HFFc6 (cell line): ENCODE results near the gene TMSB10. TPM values are rescaled to one million over a fixed set of nuclear protein-coding genes. Genes with fewer than 3 reads are reported as not detected.

Experiments
- DNase-seq: peaks from one replicate; pipeline ENCODE4 v3.0.0-alpha.2; 2018
- H3K27ac Mint-ChIP-seq: 2 replicates; pipeline ENCODE4 v1.8.0; 2020; ENCODE audit warnings: mild to moderate bottlenecking, mixed read lengths
- H3K27me3 Mint-ChIP-seq: 2 replicates; pipeline ENCODE4 v1.8.0; 2021; ENCODE audit warnings: mild to moderate bottlenecking, moderate library complexity, mixed read lengths; ENCODE audit not compliant: insufficient read depth
- H3K36me3 Mint-ChIP-seq: 2 replicates; pipeline ENCODE4 v1.8.0; 2021; ENCODE audit warnings: low read depth, mixed read lengths
- H3K4me1 Mint-ChIP-seq: 2 replicates; pipeline ENCODE4 v1.8.0; 2020; ENCODE audit warnings: low read depth, mixed read lengths
- H3K4me3 Mint-ChIP-seq: 2 replicates; pipeline ENCODE4 v1.8.0; 2020; ENCODE audit warnings: mild to moderate bottlenecking, moderate library complexity, mixed read lengths
- H3K9me3 Mint-ChIP-seq: 2 replicates; pipeline ENCODE4 v1.8.0; 2020; ENCODE audit warnings: mild to moderate bottlenecking, mixed read lengths
- long read RNA-seq: library from polyadenylated mRNA; unstranded; transcript quantifications from one replicate; pipeline ENCODE4 v2.0.0, GENCODE V29; 2019
- total RNA-seq, 6 experiments: library from RNA; stranded (reverse); fragmentation: NEBNext Ultra II Directional; extraction: Animal tissue kit (Norgen Biotek cat#: 25700); gene quantifications; 2 replicates in 1 of 6; 3 replicates in 5 of 6; pipeline ENCODE4 v1.2.3, GENCODE V29; 2021
- TF ChIP-seq, protein P1 (sequence below): fragments of 200-600 bp; sonication (generic); IDR thresholded peaks from 2 replicates; pipeline ENCODE4 v1.5.0; 2021; ENCODE audit warnings: antibody characterized with exemption, mild to moderate bottlenecking

TMSB10 gene
- total RNA-seq: 1,000 to 10,000 TPM; 3,909 to 6,151 (median 5,325) TPM
- long read RNA-seq, transcript TMSB10-201 (3 exons, 496 nt): major isoform, 4,215 of 4,721 reads
- long read RNA-seq, partial matches to known transcripts: 438 of 4,721 reads
- long read RNA-seq, other reads (novel, unspliced or antisense): 68 of 4,721 reads

DNA sequence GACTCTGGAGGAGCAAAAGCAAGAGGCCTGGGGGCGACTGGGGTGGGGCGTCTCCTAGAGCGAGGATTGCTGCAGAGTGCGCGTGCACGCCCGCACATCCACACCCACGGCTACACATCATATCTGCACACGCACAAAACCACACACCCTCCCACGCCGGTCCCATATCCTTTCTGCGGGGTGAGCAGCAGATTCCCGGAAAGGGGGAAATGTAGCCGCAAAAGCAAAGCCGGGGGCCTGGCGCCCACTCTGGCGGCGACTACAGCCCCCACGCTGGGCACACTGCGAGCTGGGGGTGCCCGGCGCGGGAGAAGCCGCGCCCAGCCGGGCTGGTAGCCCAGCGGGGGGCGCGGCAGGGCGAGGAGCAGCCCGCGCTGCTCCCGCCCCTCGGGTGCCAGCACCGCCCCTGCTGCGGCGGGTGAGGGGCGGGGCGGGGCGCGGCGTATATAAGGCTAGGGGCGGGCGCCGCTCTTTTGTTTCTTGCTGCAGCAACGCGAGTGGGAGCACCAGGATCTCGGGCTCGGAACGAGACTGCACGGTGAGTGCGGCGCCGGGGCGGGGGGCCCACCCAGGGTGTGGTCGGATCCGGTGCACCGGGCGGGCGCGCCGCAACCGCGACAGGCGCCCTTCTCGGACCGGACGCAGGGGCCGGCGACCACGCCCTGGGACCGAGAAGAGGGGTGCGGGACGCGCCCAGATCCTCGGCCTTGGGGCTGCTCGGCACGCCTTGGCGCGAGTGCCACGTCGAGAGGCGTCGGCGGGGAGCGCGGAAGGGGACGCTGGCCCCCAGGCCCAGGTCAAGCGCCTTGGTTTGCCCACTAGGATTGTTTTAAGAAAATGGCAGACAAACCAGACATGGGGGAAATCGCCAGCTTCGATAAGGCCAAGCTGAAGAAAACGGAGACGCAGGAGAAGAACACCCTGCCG lies at the start of gene TMSB10:
Gene TMSB10 (plus strand): TSS at position 476 of the 927 bp plus-strand sequence.
- Mint-ChIP-seq H3K4me1 (peaks cover 52% of the 10 kb centered on the region), H3K27me3 (peaks cover 25% of the 10 kb centered on the region), H3K36me3 (peaks cover 55% of the 10 kb centered on the region), H3K9me3 (peaks cover 25% of the 10 kb centered on the region), H3K27ac (peak within 1 kb of the TSS; percentile 93), H3K4me3 (peak within 1 kb of the TSS; percentile 97)
- peak; percentile 88 for DNase-seq
- TF ChIP-seq, protein P1, sequence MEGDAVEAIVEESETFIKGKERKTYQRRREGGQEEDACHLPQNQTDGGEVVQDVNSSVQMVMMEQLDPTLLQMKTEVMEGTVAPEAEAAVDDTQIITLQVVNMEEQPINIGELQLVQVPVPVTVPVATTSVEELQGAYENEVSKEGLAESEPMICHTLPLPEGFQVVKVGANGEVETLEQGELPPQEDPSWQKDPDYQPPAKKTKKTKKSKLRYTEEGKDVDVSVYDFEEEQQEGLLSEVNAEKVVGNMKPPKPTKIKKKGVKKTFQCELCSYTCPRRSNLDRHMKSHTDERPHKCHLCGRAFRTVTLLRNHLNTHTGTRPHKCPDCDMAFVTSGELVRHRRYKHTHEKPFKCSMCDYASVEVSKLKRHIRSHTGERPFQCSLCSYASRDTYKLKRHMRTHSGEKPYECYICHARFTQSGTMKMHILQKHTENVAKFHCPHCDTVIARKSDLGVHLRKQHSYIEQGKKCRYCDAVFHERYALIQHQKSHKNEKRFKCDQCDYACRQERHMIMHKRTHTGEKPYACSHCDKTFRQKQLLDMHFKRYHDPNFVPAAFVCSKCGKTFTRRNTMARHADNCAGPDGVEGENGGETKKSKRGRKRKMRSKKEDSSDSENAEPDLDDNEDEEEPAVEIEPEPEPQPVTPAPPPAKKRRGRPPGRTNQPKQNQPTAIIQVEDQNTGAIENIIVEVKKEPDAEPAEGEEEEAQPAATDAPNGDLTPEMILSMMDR: peak; percentile 59

DNA sequence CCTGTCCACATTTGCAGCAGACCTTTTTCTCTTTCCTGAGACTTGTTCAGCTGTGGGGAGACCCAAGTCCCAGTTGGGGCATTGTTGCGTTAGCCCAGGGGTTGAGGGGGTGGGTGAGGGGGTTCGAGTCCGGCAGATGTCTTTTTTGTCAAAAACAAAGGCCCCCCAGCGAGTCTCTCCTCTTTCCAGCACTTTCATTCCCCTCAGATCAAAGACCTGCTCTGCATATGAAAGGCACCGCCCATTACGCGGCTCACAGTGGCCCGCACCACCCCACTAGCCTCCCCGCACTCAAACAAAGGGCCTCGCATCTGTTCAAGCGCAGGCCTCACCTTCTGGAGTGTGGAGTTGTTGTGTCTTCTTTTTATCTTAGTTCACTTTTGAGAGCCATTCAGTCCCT lies 49.7 kb upstream of the TMSB10 start:
- peaks cover 6% of the 10 kb centered on the region; the same call in 1 of the 2 replicates for H3K36me3 Mint-ChIP-seq

DNA sequence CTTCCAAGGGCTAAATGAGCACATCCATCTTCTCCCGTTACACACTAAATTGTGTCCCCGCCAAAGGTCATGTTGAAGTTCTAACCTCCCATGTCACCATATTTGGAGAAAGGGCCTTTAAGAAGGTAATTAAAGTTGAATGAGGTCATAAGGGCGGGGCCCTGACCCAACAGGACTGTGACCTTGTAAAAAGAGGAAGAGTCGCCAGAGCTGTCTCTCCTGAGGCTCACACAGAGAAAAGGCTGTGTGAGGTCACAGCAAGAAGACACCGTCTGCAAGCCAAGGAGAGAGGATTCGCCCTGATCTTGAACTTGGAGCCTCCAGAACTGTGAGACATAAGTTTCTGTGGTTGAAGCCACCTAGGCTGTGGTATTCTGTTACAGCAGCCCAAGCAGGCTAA lies 48.7 kb upstream of the TMSB10 start:
- Mint-ChIP-seq H3K27ac (no peak overlapping the region), H3K4me1 (peaks cover 7% of the 10 kb centered on the region; the same call in 1 of the 2 replicates), H3K4me3 (no peak overlapping the region), H3K9me3 (no peaks in the 10 kb centered on the region), H3K36me3 (peaks cover 6% of the 10 kb centered on the region; the same call in 1 of the 2 replicates), H3K27me3 (0 out of 2 replicates have a peak, but pooled peaks cover 2% of the 10 kb centered on the region)
- DNase-seq: no peak
- TF ChIP-seq, protein P1: no peak

More for the DNA sequence above, 49.7 kb upstream of the TMSB10 start:
- H3K27ac Mint-ChIP-seq: no peak overlapping the region
- H3K4me3 Mint-ChIP-seq: no peak overlapping the region
- no peaks in the 10 kb centered on the region for H3K9me3 Mint-ChIP-seq
- H3K27me3 Mint-ChIP-seq: 0 out of 2 replicates have a peak, but pooled peaks cover 2% of the 10 kb centered on the region
- TF ChIP-seq, protein P1: no peak
- no peak for DNase-seq
- peaks cover 7% of the 10 kb centered on the region; the same call in 1 of the 2 replicates for H3K4me1 Mint-ChIP-seq

DNA sequence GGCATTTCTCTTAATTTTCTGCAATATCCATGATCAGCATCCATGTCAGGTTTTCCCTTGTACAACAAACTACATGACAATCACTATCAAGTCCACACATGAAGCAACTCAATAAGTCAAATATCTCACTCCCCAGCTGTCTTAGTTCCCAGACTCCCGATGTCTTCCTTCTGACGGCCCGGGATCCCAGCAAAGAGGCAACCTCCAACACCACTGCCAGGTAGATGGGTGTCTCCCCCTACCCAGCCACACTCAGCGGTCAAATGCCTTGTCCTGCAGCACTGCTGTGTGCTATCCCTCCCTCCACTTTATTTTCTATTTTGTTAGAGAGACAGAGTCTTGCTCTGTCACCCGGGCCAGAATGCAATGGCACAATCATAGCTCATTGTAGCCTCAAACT lies 47.9 kb upstream of the TMSB10 start:
- H3K27me3 Mint-ChIP-seq: 0 out of 2 replicates have a peak, but pooled peaks cover 2% of the 10 kb centered on the region
- TF ChIP-seq, protein P1: no peak
- no peak overlapping the region for H3K4me3 Mint-ChIP-seq
- peaks cover 7% of the 10 kb centered on the region; the same call in 1 of the 2 replicates for H3K4me1 Mint-ChIP-seq
- H3K27ac Mint-ChIP-seq: no peak overlapping the region
- no peak for DNase-seq
- 0 out of 2 replicates have a peak, but pooled peaks cover 6% of the 10 kb centered on the region for H3K36me3 Mint-ChIP-seq
- H3K9me3 Mint-ChIP-seq: no peaks in the 10 kb centered on the region

DNA sequence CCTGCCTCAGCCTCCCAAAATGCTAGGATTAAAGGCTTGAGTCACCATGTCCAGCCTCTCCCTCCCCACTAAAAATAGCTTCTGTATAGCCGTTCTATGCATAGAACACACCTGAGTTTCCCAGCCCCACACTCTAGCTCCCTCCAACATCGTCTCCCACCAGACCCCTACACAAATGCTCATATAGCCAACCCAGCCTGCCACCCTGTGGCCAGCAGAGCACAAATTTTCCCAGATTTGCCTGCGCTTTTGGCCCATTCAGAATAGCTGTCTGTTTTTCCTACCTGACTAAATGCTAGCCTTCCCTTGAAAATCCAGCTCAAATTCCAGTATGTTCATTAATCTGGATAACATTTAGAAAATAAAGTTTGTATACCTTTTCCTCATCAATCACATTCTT lies 47.3 kb upstream of the TMSB10 start:
- TF ChIP-seq, protein P1: peak; percentile 68
- Mint-ChIP-seq H3K4me3 (no peak overlapping the region), H3K27me3 (peaks cover 2% of the 10 kb centered on the region; the same call in 1 of the 2 replicates), H3K4me1 (peaks cover 7% of the 10 kb centered on the region; the same call in 1 of the 2 replicates), H3K9me3 (no peaks in the 10 kb centered on the region), H3K27ac (no peak overlapping the region), H3K36me3 (0 out of 2 replicates have a peak, but pooled peaks cover 3% of the 10 kb centered on the region)
- no peak for DNase-seq
